ENCODE results near the gene BTN1A1. TPM values are rescaled to one million over a fixed set of nuclear protein-coding genes. Genes with fewer than 3 reads are reported as not detected.

Gene BTN1A1
- total and polyA plus RNA-seq, 10 of the 15 experiments (the other 5 are each of a cell fraction or from before 2014, with no cell fraction given): 0.05 to 2.2 (median 0.87) TPM

GRCh38 chr6:26520850-26521599 lies 20.9 kb downstream of the BTN1A1 start (continued):
- TF ChIP-seq CREB1 (IDR thresholded peaks at IDR 0.05; ENCODE audit: low read depth) (peak; percentile 25; the same call in 1 of the 2 replicates), ETV6 (conservative IDR thresholded peaks at IDR 0.05 in 1 of 2, IDR thresholded peaks at IDR 0.05 in 1 of 2; ENCODE audit: borderline replicate concordance in 1 of 2, low read depth in 1 of 2) (no peak), MTA3 (IDR thresholded peaks at IDR 0.05; ENCODE audit: borderline replicate concordance, low read length) (no peak), YBX1 (IDR thresholded peaks at IDR 0.05) (no peak), TBL1XR1 (IDR thresholded peaks at IDR 0.05; ENCODE audit: low read depth, low read length) (no peak), ZNF274 (IDR thresholded peaks at IDR 0.05; ENCODE audit: insufficient read depth, insufficient read length) (no peak), CREM (IDR thresholded peaks at IDR 0.05; ENCODE audit: low read depth) (no peak), NBN (IDR thresholded peaks at IDR 0.05) (no peak; the same call in 1 of the 2 replicates), SMAD5 (IDR thresholded peaks at IDR 0.05; ENCODE audit: low read depth) (no peak), PML (IDR thresholded peaks at IDR 0.05; ENCODE audit: low read length) (no peak), IKZF1 (conservative IDR thresholded peaks at IDR 0.05) (no peak), EED (IDR thresholded peaks at IDR 0.05; ENCODE audit: low read depth) (no peak), TCF12 (IDR thresholded peaks at IDR 0.05; ENCODE audit: low read depth, low read length) (no peak), BACH1 (IDR thresholded peaks at IDR 0.05; ENCODE audit: borderline replicate concordance) (no peak), KDM1A (IDR thresholded peaks at IDR 0.05; ENCODE audit: borderline replicate concordance) (no peak), ATF7 (IDR thresholded peaks at IDR 0.05; ENCODE audit: low read depth) (peak; percentile 38; the same call in 1 of the 2 replicates), ZNF24 (IDR thresholded peaks at IDR 0.05) (peak; percentile 100), RELA (IDR thresholded peaks at IDR 0.05; ENCODE audit: borderline replicate concordance, partially characterized antibody) (peak; percentile 33), MYC (IDR thresholded peaks at IDR 0.05; ENCODE audit: insufficient read depth, insufficient read length, insufficient replicate concordance, low read length, severe bottlenecking) (no peak)
- TF ChIP-seq, protein P1, sequence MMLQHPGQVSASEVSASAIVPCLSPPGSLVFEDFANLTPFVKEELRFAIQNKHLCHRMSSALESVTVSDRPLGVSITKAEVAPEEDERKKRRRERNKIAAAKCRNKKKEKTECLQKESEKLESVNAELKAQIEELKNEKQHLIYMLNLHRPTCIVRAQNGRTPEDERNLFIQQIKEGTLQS (IDR thresholded peaks at IDR 0.05; ENCODE audit: borderline replicate concordance, extremely low read depth, low read depth, low read length): no peak
- TF ChIP-seq, protein P2, sequence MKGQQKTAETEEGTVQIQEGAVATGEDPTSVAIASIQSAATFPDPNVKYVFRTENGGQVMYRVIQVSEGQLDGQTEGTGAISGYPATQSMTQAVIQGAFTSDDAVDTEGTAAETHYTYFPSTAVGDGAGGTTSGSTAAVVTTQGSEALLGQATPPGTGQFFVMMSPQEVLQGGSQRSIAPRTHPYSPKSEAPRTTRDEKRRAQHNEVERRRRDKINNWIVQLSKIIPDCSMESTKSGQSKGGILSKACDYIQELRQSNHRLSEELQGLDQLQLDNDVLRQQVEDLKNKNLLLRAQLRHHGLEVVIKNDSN (IDR thresholded peaks at IDR 0.05; ENCODE audit: borderline replicate concordance, extremely low read length, insufficient read depth, low read depth, low read length): no peak
- TF ChIP-seq, protein P3, sequence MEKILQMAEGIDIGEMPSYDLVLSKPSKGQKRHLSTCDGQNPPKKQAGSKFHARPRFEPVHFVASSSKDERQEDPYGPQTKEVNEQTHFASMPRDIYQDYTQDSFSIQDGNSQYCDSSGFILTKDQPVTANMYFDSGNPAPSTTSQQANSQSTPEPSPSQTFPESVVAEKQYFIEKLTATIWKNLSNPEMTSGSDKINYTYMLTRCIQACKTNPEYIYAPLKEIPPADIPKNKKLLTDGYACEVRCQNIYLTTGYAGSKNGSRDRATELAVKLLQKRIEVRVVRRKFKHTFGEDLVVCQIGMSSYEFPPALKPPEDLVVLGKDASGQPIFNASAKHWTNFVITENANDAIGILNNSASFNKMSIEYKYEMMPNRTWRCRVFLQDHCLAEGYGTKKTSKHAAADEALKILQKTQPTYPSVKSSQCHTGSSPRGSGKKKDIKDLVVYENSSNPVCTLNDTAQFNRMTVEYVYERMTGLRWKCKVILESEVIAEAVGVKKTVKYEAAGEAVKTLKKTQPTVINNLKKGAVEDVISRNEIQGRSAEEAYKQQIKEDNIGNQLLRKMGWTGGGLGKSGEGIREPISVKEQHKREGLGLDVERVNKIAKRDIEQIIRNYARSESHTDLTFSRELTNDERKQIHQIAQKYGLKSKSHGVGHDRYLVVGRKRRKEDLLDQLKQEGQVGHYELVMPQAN (conservative IDR thresholded peaks at IDR 0.05): 0 out of 2 replicates have a peak, but pooled peaks have one; percentile 48
- TF ChIP-seq, protein P4, sequence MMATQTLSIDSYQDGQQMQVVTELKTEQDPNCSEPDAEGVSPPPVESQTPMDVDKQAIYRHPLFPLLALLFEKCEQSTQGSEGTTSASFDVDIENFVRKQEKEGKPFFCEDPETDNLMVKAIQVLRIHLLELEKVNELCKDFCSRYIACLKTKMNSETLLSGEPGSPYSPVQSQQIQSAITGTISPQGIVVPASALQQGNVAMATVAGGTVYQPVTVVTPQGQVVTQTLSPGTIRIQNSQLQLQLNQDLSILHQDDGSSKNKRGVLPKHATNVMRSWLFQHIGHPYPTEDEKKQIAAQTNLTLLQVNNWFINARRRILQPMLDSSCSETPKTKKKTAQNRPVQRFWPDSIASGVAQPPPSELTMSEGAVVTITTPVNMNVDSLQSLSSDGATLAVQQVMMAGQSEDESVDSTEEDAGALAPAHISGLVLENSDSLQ (IDR thresholded peaks at IDR 0.05): no peak
- TF ChIP-seq, protein P5, sequence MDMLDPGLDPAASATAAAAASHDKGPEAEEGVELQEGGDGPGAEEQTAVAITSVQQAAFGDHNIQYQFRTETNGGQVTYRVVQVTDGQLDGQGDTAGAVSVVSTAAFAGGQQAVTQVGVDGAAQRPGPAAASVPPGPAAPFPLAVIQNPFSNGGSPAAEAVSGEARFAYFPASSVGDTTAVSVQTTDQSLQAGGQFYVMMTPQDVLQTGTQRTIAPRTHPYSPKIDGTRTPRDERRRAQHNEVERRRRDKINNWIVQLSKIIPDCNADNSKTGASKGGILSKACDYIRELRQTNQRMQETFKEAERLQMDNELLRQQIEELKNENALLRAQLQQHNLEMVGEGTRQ (IDR thresholded peaks at IDR 0.05; ENCODE audit: borderline replicate concordance, low read depth, low read length): no peak

All from GM12878 (cell line).